ENCODE data around the gene ZSCAN22.

Gene ZSCAN22
- total RNA-seq: 8.7 to 22.6 (median 12.9) reads per million in 9 experiments

DNA sequence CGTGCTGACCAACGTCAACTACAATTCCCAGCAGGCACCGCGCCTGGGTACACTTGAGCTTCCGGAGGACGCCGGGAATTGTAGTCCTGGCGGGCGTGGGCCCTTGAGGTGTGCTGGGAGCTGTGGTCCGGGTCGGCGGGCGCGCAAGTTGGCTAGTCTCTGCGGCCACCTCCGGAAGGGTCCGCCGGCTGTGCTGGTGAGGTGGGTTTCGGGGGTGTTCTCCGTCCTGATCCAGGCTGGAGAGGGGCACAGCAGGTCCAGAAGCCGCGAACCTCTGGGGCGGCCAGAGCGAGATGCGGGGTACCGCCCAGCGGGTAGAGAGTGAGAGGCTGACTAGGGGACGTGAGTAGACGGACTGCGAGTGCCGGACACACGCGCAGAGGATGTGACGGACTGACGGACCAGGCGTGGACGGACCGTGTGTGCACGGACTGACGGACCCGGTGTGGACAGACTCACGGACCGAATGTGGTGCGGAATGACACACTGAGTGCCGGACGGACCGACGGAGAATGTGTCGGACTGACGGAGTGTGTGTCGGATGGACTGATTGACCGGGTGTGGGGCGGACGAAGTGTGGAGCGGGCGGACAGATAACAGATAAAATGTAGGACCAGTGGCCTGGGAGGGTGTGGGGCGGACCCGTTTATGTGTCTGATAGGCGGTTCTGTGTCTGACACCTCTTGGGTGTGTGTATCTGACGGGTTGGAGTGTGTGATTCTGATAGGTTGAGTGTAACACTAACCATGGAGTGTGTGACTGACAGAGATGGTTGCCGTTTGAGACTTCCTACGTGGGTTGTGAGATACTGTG lies at the start of gene ZSCAN22:
TSS of gene ZSCAN22 (plus strand) at position 81 of the 813 bp plus-strand sequence. CDS start 7,809 bp downstream, outside the sequence.
- ATAC-seq (replicated peaks) (peak; percentile 78), DNase-seq (peak; percentile 84 to 89 (median 85))
- peaks cover 0 to 3% of the 10 kb centered on the region in 2 donors for H3K4me1 Mint-ChIP-seq (ENCODE audit: low read depth in 2 of 2)
- H3K4me3 Mint-ChIP-seq: no peak within 1 kb of the TSS
- H3K9me3 Mint-ChIP-seq: no peaks in the 10 kb centered on the region
- no peaks in the 10 kb centered on the region for H3K27me3 Mint-ChIP-seq
- H3K27ac Mint-ChIP-seq: no peak within 1 kb of the TSS
- no peaks in the 10 kb centered on the region for H3K36me3 Mint-ChIP-seq (ENCODE audit: insufficient read depth)

DNA sequence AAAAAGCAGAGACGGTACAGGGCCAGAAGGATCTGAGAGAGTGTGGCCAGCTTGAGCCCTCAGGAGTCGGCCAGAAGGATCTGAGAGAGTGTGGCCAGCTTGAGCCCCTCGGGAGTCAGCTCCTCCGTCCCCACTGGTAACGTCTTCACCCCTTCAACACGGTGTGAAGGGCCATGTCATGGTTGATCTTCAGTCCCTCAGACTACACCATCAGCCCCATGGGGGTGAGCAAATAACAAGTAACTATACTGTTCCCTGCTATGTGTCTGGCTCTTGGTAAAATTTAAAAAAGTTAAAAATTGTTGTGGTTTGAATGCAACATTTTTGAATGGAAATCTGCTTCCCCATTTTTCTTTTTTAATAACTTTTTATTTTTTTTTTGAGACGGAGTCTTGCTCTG lies 49.6 kb upstream of the ZSCAN22 start:
- peaks cover 27% of the 10 kb centered on the region for H3K36me3 Mint-ChIP-seq (ENCODE audit: insufficient read depth)
- DNase-seq: no peak
- ATAC-seq (replicated peaks): no peak
- H3K9me3 Mint-ChIP-seq: no peaks in the 10 kb centered on the region
- H3K4me1 Mint-ChIP-seq (ENCODE audit: low read depth in 2 of 2): peaks cover 28 to 42% of the 10 kb centered on the region in 2 donors
- peak overlapping the region; percentile 45 to 91 for H3K4me3 Mint-ChIP-seq
- no peak overlapping the region for H3K27ac Mint-ChIP-seq
- H3K27me3 Mint-ChIP-seq: no peaks in the 10 kb centered on the region

DNA sequence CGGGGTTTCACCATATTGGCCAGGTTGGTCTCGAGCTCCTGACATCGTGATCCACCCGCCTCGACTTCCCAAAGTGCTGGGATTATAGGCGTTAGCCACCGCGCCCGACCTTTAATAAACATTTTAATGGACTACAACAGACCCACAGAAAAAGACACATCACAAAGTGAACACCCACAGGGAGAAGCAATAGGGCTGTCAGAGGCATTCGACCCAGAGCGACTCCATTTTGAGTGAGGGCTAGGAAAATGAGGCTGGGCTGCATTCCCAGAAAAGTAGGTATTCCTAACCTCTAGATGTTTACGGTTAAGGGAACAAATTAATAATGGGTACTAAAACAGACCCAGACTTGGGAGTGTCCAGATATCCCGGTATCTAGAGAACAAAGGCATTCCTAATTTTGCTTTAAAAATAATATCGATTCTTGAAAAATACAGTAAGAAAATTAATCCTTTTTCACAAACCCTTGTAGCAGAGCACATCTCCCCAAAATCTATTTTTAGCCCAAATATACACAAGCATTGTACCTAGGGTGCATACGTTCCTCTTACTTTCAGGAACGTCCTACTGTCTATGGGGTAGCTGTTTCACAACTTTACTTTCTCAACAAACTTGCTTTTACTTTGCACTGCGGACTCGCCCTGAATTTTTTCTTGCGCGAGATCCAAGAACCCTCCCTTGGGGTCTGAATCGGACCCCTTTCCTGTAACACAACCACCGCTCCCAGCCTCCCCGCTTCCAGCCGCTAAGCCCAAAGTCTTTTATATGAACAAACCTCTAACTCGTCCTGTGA lies 48.9 kb upstream of the ZSCAN22 start:
- ATAC-seq (replicated peaks): peak; percentile 2
- H3K27me3 Mint-ChIP-seq: no peaks in the 10 kb centered on the region
- H3K4me3 Mint-ChIP-seq: peak overlapping the region; percentile 90 to 91
- no peak for DNase-seq
- H3K36me3 Mint-ChIP-seq (ENCODE audit: insufficient read depth): peaks cover 22% of the 10 kb centered on the region
- peak overlapping the region; percentile 81 to 91 for H3K27ac Mint-ChIP-seq
- H3K9me3 Mint-ChIP-seq: no peaks in the 10 kb centered on the region
- H3K4me1 Mint-ChIP-seq (ENCODE audit: low read depth in 2 of 2): peaks cover 30 to 42% of the 10 kb centered on the region in 2 donors

DNA sequence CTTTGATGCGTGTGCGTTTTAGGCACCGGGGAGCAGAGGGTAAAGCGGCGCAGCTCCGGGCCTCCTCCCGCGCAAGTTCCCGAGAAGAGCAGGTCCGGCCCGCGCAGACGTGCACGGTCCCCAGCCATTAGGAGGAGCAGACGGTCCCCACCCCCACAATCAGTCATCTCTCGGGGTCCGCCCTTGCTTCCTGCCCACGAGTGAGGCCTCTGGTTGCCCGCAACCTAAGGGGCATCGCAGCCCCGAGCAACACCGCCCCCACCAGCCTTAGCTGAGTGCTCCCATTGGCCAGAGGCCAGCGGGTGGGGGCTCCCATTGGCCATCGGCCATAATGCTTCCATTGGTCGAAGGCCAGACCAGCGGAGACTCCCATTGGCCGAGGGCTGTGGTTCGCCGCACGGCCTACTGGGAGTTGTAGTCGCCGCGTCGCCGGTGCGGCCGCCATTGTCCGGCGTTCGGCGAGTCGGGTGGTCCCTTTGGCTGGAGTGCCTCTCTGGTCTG lies 48.2 kb upstream of the ZSCAN22 start, which contains the start of gene ZNF8:
TSS of gene ZNF8 (plus strand) at position 415 of the 501 bp plus-strand sequence. CDS start 127 bp downstream, outside the sequence.
- Mint-ChIP-seq H3K36me3 (ENCODE audit: insufficient read depth) (peaks cover 22% of the 10 kb centered on the region), H3K4me3 (peak within 1 kb of the TSS; percentile 90 to 91)

DNA sequence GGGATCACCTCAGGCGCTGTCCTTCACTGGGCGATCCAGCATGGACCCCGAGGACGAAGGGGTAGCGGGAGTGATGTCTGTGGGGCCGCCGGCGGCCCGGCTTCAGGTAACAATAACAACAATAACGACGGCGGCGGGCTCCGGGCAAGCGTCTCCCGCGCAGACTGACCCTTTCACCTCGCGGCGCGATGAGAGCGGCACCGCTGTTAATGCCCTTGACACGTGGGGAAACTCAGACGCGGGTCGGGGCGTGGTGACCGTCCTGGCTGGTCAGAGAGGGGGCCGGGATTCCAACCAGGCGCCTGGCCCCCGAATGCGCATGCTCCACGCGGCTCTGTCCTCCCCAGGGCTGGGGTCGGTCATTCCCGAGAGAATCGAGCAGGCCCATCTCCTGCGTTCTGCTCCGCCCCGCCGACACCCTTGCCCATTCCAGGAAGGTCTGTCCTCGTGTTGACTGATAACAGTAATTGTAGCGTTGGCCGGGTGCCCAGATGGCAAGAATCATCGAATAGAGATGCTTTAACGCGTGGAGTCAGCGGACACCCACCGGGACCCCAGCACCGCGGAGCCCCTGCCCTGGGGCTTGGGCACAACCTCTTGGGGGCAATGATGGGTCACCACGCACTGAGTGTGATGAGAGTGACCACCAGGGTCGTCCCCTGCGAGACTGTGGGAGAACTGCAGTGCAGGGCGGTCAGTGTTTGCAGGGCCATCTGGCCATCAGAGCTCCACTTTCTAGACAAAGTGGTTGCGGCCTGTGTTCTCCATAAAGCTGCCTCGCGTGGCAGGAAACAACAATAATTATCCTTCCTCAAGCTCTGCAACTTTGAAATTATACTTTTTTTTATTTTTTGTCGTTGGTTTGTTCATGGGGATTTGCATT lies 47.5 kb upstream of the ZSCAN22 start:
- Mint-ChIP-seq H3K9me3 (no peaks in the 10 kb centered on the region), H3K36me3 (ENCODE audit: insufficient read depth) (peaks cover 22% of the 10 kb centered on the region), H3K27ac (peak overlapping the region; percentile 81 to 91), H3K27me3 (no peaks in the 10 kb centered on the region), H3K4me1 (ENCODE audit: low read depth in 2 of 2) (peaks cover 30 to 42% of the 10 kb centered on the region in 2 donors), H3K4me3 (peak overlapping the region; percentile 90 to 91)
- no peak for ATAC-seq (replicated peaks)
- DNase-seq: peak; percentile 8 to 22 (median 11)

More for the DNA sequence above, 48.2 kb upstream of the ZSCAN22 start, which contains the start of gene ZNF8:
- DNase-seq: peak; percentile 91 to 97 (median 96)
- H3K4me1 Mint-ChIP-seq (ENCODE audit: low read depth in 2 of 2): peaks cover 30 to 42% of the 10 kb centered on the region in 2 donors
- no peaks in the 10 kb centered on the region for H3K9me3 Mint-ChIP-seq
- peak; percentile 94 for ATAC-seq (replicated peaks)
- no peaks in the 10 kb centered on the region for H3K27me3 Mint-ChIP-seq
- H3K27ac Mint-ChIP-seq: peak within 1 kb of the TSS; percentile 81 to 91

DNA sequence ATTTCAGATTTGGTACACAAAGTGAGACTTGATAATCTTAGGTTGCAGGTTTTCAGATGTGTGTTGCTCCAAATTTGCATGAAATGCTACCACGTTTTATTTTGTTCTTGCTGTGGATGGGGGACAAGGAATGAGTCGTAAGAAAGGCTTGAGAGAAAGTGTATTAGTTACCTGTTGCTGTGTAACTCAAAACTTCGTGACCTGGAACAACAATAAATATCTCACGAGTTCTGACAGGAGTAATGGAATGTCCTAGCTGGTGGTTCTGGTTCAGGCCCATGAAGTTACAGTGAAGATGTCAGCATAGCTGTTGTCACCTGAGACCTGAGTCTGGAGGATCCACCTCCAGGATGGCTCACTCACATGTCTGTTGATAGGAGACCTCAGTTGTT lies 46.9 kb upstream of the ZSCAN22 start:
- Mint-ChIP-seq H3K27me3 (no peaks in the 10 kb centered on the region), H3K27ac (peak overlapping the region in 1 of 2 donors; percentile 81), H3K36me3 (ENCODE audit: insufficient read depth) (peaks cover 22% of the 10 kb centered on the region), H3K4me3 (peak overlapping the region; percentile 90 to 91), H3K9me3 (no peaks in the 10 kb centered on the region), H3K4me1 (ENCODE audit: low read depth in 2 of 2) (peaks cover 30 to 42% of the 10 kb centered on the region in 2 donors)
- ATAC-seq (replicated peaks) (no peak), DNase-seq (no peak)

DNA sequence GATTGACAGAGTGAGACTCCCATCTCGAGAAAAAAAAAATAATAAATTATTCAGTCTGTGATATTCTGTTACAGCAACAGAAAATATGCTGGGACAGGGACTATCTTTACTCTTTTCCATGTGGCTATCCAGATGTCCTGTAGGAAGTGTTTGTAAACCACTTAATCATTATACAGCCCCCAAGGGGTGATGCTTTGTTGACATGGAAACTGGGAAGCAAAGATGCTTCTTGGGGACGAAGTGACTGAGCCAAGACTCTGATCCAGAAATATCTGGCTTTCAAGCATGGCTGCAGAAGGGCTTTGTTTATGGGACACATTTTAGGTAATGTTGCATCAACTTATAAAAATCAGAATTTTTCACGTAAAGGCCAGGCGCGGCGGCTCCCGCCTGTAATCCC lies 42.6 kb upstream of the ZSCAN22 start:
- peaks cover 24 to 26% of the 10 kb centered on the region in 2 donors for H3K4me1 Mint-ChIP-seq (ENCODE audit: low read depth in 2 of 2)
- H3K27ac Mint-ChIP-seq: no peak overlapping the region
- peaks cover 27% of the 10 kb centered on the region for H3K36me3 Mint-ChIP-seq (ENCODE audit: insufficient read depth)
- ATAC-seq (replicated peaks) (no peak), DNase-seq (no peak)
- H3K9me3 Mint-ChIP-seq: no peaks in the 10 kb centered on the region
- no peaks in the 10 kb centered on the region for H3K27me3 Mint-ChIP-seq
- no peak overlapping the region for H3K4me3 Mint-ChIP-seq

DNA sequence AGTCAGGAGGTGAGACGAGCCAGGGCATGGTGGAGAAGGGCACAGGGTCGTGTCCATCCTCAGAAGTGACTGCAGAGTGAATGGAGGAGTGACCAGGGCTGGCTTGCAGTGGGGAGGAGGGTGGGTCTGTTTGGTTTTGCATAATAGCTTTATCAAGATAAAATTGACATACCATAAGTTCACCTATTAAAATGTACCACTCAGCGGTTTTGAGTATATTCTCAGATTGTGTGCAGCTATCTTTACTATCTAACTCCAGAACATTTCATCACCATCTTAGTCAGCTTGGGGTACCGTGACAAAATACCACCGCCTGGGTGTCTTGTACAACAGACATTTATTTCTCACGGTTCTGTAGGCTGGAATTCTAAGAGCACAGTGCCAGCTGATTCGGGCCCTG lies 34.9 kb upstream of the ZSCAN22 start:
- no peak overlapping the region for H3K4me3 Mint-ChIP-seq
- ATAC-seq (replicated peaks) (no peak), DNase-seq (no peak)
- H3K4me1 Mint-ChIP-seq (ENCODE audit: low read depth in 2 of 2): peaks cover 5 to 6% of the 10 kb centered on the region in 2 donors
- H3K27me3 Mint-ChIP-seq: no peaks in the 10 kb centered on the region
- peaks cover 0 to 4% of the 10 kb centered on the region in 2 donors for H3K9me3 Mint-ChIP-seq
- peaks cover 45% of the 10 kb centered on the region for H3K36me3 Mint-ChIP-seq (ENCODE audit: insufficient read depth)
- no peak overlapping the region for H3K27ac Mint-ChIP-seq

DNA sequence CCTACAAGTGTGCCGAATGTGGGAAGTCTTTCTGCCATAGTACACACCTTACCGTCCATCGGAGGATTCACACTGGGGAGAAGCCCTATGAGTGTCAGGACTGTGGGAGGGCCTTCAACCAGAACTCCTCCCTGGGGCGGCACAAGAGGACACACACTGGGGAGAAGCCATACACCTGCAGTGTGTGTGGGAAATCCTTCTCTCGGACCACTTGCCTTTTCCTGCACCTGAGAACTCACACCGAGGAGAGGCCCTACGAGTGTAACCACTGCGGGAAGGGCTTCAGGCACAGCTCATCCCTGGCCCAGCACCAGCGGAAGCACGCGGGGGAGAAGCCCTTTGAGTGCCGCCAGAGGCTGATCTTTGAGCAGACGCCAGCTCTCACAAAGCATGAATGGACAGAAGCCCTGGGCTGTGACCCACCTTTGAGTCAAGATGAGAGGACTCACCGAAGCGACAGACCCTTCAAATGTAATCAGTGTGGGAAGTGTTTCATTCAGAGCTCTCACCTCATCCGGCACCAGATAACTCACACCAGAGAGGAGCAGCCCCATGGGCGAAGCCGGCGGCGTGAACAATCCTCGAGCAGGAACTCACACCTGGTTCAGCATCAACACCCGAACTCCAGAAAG lies 31.9 kb upstream of the ZSCAN22 start:
- H3K4me3 Mint-ChIP-seq: no peak overlapping the region
- H3K36me3 Mint-ChIP-seq (ENCODE audit: insufficient read depth): peaks cover 32% of the 10 kb centered on the region
- no peak overlapping the region for H3K27ac Mint-ChIP-seq
- peaks cover 5 to 6% of the 10 kb centered on the region in 2 donors for H3K4me1 Mint-ChIP-seq (ENCODE audit: low read depth in 2 of 2)
- peaks cover 0 to 4% of the 10 kb centered on the region in 2 donors for H3K9me3 Mint-ChIP-seq
- ATAC-seq (replicated peaks): no peak
- DNase-seq: no peak
- no peaks in the 10 kb centered on the region for H3K27me3 Mint-ChIP-seq

DNA sequence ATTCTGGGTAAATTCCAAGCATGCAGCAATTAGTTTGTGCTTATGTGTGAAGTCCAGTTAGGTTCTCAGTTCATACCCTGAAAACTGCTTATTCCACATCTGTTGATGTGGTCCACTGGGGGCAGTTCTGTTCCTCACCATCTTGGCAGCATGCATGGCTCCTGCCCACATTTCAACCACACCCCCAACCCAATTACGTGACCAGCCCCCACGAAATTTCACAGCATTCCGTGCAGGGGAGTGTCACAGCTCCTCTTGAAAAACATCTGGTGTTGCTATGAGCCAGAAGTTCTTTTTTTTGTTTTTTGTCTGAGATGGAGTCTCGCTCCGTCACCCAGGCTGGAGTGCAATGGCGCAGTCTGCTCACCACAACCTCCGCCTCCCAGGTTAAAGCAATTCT lies 30.7 kb upstream of the ZSCAN22 start:
- peaks cover 0 to 4% of the 10 kb centered on the region in 2 donors for H3K9me3 Mint-ChIP-seq
- H3K4me3 Mint-ChIP-seq: no peak overlapping the region
- H3K36me3 Mint-ChIP-seq (ENCODE audit: insufficient read depth): peaks cover 20% of the 10 kb centered on the region
- DNase-seq: no peak
- ATAC-seq (replicated peaks): no peak
- no peaks in the 10 kb centered on the region for H3K27me3 Mint-ChIP-seq
- peaks cover 6 to 7% of the 10 kb centered on the region in 2 donors for H3K4me1 Mint-ChIP-seq (ENCODE audit: low read depth in 2 of 2)
- no peak overlapping the region for H3K27ac Mint-ChIP-seq

DNA sequence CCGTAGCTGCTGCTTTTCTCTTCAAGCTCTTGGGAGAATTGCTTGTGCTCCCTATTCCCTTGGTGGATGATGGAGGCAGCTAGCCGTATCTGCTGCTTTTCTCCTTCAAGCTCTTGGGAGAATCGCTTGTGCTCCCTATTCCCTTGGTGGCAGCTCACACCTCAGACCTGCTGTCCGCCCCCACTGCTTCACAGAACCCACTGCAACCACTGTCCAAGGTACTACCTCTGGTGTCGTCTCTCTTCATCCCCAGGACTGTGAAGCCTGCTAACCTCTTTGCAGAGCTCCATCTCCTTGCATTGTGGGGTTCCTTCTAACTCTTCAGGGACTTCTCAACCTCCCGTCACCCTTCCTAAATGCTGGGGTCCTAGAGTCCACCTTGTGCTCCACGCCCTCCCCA lies 26.2 kb upstream of the ZSCAN22 start:
- no peak for ATAC-seq (replicated peaks)

DNA sequence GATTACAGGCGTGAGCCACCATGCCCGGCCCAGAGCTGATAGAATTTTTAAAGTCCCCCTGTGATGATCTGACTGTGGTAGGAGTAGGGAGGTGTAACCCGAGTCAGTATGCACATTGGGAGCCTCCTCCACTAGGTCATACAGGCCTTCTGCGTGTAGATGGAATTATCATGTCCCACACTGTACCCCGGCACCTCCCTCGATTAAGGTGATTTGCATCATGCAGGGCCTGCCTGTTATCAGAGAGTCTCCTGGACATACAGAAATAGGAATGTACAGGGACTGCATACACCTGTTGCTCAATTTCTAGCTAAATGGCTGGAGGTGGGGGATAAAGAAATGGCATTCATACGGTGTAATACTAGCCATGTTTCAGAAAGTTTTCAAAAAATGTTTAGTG lies 22.5 kb upstream of the ZSCAN22 start:
- H3K36me3 Mint-ChIP-seq (ENCODE audit: insufficient read depth): peaks cover 28% of the 10 kb centered on the region
- peaks cover 24 to 34% of the 10 kb centered on the region in 2 donors for H3K4me1 Mint-ChIP-seq (ENCODE audit: low read depth in 2 of 2)
- H3K4me3 Mint-ChIP-seq: peak overlapping the region; percentile 91 to 97
- no peaks in the 10 kb centered on the region for H3K27me3 Mint-ChIP-seq
- H3K9me3 Mint-ChIP-seq: no peaks in the 10 kb centered on the region
- peak overlapping the region; percentile 96 to 99 for H3K27ac Mint-ChIP-seq
- no peak for DNase-seq
- ATAC-seq (replicated peaks): no peak

More for the DNA sequence above, 26.2 kb upstream of the ZSCAN22 start:
- no peak for DNase-seq
- no peaks in the 10 kb centered on the region for H3K27me3 Mint-ChIP-seq
- peaks cover 10% of the 10 kb centered on the region for H3K36me3 Mint-ChIP-seq (ENCODE audit: insufficient read depth)
- H3K4me1 Mint-ChIP-seq (ENCODE audit: low read depth in 2 of 2): peaks cover 9 to 10% of the 10 kb centered on the region in 2 donors
- H3K9me3 Mint-ChIP-seq: no peaks in the 10 kb centered on the region
- H3K4me3 Mint-ChIP-seq: no peak overlapping the region
- H3K27ac Mint-ChIP-seq: peak overlapping the region in 1 of 2 donors; percentile 49
